NCI-H1694 (cell line): ENCODE measurements around the gene CSMD2.

Source experiments
- DNase-seq: peaks from one replicate; lab custom pipeline; 2025; lab: John Stamatoyannopoulos, UW

The CSMD2 gene

DNA sequence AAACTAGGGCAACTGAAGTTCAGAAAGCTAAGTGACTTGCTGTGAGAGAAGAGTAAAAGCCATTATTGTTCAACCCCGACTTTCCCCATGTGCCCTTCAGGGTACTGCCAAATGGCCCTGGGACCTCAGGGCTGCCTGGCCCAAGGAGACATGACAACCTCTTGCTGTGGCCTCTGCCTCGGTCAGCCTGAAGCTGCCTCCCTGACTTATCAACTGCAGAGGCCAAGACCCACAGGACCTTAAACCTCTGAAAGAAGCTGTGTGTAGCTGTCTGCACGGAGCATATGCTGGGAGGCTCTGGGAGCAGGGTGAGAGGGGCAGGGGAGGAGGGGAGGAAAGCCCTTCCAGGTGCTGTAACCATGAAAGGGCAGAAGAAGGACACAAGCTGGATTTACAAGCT, 265.3 kb downstream of the CSMD2 start:
- DNase-seq: no peak

DNA sequence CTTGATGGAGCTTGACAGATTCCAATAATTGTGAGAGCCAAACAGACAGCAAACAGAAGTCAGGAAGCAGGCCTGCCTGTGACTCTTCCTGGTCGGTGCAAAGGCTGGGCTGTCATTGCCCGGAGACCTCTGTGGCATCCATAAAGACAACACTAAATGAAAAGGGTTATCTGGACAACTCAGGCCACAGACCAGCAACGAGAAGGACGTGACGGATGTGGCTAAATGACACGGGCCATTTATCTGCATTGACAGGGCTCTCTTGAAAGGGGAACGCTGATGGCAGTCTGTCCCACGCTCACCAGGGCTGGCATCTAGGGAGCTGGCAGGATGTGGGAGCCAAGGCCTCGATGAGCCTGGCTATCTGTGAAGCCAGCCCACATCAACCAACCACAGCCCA, 266.1 kb downstream of the CSMD2 start:
- no peak for DNase-seq

DNA sequence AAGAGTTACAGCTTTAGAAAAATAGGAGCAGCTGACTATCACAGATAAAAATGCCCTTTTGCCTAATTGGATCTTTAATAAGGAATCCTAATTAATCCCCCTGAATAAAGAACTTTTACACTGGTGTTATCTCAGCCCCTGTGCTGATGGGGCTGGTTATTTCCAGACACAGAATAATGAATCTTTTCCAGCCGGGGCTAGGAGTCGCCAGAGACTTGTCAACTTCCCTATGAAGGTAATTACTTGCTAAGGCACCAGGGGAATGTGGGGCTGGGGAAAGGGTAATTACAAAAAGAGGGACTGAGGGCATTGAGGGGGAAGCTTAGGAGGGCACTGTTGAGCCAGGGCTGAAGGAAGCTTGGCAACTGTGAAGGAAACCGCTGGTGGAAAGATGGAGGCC, 266.6 kb downstream of the CSMD2 start:
- no peak for DNase-seq

DNA sequence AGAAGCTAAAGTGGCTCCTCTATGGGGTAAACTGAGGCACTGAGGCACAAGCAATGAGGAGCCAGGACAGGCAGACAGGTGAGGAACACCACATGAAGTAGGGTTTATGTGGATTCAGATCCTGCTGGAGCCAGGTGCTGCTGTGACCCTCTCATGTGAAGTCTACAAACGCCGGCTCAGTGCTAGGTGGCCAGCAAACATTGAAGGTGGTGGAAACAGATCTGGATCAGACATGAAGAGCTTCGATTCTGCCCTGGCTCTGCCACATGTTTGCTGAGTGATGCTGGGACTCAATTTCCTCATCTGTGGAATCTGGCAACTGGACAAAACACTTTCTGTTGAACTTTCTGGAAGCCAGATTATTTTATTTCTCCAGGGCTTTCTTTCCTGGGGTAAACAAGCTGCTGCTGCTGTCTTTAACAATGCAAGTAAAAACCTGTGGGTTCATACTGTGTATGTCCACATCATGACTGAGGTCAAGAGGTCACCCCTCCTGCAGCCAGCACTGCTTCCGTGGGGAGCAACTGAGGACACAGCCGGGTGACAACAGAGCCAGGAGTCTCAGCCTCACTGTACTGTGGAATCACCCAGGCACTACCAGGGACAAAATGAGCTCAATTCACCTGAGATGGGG, 267.8 kb downstream of the CSMD2 start:
- no peak for DNase-seq

DNA sequence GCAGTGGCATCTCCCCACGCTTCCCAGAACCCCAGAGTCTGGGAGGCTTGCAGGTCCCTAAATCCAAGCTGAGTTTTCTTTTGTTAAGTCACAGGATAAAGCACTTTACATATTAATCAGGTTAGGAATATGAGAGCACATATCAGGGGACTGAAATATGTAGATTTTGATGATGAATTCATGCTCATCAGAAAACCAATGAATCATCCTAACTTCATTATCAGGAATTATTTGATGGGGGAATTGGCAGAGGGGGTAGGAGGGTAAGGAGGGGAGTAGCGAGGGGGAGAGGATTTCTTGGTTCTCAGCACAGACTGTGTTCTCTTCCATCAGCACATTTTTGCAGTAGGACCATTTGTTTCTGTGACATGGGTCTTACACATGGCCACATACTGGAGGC, 269.1 kb downstream of the CSMD2 start:
- no peak for DNase-seq

DNA sequence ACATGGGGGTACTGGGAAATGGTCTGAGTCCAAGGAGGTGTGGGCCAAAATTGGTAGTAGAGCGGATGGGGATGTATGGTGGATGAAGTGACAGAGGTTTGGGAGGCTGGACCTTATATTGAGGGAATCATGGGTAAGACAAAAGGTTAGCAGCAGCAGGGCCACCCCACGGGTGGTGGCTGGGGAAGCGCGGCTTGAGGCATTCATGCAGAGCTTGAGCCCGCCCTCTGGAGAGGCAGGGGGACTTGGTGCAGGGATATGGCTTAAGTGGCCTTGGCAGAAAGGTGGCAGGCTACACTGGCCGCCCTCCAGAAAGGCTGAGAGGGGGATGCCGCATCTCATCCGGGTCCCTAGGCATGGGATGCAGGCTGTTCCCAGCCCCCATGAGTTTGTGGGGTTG, 269.6 kb downstream of the CSMD2 start:
- no peak for DNase-seq

DNA sequence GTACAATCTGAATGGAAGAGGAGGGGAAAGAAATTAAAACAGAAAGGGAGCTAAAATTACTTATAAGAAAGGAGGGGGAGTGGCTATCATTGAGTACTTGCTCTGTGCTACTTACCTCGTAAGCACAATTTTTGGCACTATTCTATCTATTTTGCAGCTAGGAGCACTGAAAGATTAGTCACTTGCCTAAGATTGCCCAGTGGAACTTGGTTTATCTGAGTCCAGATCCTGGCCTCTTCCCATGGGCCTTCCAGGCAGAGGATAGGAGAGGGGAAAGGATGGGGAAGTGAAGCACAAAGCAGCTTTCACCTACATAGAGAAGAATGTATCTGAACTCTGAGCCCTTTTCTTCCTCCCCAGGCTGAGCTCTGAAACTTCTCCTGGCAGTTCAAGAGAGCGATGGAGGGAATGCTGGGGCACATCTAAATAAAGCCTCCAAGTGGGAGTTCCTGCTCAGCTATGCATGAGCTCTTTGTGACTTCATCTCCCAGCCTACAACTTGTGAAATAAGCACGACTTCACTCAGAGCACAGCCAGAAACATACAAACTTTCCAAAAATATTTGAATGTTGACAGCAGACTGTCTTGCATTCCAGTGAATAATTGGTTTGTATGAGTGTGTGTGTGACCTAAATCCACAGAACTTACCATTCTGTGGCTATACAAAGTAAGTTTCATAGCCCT, 271.7 kb downstream of the CSMD2 start:
- no peak for DNase-seq

DNA sequence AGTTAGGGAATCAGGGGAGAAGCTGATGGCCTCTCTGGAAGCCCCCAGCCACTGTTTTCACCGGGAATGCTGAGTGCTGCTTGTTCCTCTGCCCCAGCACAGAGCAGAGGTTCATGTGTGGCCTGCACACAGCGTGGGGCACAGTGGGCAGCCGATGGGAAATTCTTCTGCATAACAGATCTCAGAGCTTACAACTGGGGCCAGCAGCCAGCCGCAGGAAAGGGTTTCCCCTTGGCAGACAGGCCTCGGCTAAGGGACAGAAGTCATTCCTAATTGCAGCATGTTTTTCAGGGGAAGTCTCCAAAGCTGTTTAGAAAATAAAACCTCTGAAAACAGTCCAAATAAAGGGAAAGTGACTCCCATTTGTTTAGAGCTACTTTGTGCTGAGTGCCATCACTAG, 278.5 kb downstream of the CSMD2 start:
- no peak for DNase-seq

DNA sequence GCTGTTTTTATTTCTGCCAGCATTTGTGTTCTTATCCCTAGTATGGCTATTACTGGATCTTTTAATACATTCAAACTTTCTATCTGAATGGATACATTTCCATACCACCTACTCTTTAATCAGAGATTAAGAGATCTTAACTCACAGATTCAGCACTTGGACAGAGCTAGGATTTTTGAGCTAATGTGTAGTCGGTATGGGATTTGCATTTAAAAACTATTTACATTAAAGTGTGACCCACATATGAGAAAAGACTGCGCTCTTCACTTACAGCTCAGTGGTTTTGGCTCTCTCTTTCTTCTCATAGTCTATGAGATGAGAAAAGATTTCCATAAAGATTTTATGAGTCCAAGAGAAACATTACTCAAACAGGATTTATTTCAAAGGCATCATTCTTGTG, 284.7 kb downstream of the CSMD2 start:
- DNase-seq: no peak

DNA sequence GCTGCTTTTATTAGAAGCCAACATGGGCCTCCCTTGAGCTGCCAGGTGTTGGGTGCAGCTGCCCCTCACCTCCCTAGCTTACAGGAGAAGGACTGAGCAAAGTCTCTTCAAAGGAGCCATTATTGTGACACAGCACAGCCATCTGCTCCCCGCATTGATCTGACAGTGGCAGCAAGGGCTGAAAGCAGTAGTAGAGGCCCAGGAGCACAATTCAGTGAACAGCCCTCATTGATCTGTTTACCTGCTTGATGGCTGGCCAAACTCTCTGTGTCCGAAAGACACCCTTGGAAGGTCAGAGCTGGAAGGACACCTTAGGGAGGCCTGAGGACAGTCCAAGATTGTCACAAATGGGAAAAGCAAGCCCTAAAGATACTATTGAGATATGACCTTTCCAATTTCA, 286.6 kb downstream of the CSMD2 start:
- no peak for DNase-seq

- no peak for DNase-seq
These were observed 287.9 kb downstream of the CSMD2 start for GRCh38 chr1:33876970-33877650.

DNA sequence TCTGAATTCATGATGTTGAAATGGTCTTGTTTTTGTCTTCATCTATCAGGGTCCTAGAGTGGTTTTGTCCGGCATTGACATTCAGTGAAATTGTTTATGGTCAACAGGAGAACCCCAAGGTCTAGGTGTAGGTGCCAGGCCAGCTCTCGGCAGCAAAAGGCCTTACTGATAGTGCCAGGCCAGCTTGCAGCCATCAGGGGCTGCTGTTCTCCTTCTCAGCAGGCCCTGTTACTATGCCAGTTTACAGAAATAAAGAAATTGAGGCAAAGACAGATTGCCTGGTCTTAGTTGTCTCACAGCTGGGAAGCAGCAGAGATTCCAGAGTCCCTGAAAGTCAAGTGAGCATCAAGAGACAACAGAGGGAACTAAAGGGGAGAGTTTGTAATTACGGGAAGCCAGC, 289.2 kb downstream of the CSMD2 start:
- no peak for DNase-seq

DNA sequence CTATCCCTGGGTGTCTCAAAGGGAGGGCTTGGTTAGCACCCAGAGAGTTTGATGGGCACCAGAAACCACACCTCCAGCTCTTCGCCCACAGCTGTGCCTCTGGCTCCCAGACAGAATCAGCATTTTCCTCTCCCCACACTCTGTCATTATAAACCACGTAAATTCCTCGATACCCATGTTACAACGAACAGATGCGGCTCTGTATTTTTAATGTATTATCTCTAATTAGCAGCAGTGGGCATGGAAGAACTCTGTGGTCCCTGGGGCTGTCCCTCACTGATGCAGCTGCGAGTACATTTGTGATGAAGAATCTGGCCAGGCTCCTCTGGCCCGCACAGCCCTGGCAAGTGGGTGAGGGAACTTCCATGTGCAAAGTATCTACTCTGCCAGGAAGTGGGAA, 290.4 kb downstream of the CSMD2 start:
- DNase-seq: no peak

DNA sequence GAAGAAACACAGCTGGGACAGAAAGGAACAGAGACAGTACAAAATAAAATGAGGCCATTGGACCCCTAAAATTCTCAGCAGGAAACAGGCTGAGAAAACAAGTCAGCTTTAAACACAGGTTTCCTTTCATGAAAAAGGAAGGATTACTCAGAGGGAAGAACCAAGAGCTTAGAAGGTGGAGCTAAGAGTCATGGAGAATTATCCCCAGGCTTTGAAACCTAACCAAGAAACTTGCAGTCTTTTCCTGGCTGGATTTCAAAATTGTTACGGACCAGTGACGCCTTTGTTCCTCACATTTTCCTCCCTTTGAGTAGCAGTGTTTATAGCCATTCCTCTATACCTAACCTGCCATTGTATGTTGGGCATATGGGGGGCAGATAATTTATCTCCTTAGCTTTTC, 292.3 kb downstream of the CSMD2 start:
- no peak for DNase-seq

DNA sequence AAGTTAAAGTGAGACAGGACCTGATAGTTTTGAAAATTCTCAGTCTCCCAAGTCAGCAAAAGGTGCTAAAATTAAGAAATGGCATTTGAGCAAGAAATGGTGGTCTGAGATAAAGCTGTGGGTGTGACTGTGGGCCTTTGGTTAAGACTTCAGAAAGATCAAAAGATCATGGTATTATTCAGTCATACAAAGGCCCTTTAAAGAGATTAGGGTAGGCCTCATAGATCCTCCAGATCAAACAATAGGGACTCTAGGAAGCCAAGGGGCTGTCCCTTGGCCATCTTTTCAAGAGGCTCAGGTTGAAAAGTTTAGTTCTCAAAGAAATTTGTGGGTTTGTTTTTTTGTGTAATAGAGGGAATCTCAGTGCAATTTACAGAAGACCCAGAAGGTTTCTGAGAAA, 292.8 kb downstream of the CSMD2 start:
- DNase-seq: no peak

- DNase-seq: no peak
These were observed 297.3 kb downstream of the CSMD2 start for GRCh38 chr1:33867684-33868083.

DNA sequence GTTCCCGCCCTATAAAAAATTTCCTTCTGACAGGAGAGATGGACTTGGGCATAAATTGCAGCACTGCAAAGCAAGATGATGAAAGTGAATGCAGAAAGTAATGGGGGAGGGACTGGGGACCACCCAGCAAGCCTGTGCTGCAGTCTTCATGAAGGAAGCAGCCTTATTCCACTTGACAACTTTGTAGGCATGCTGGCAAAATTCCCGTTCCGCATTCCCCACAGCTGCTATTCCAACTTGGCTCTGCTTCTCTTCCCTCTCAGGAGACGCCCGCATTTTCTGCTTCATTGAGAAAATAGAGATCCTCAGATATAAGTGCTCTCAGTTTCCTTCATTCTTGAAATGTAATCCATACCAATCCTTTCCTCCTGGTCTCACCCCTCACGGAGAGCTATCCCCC, 298.7 kb downstream of the CSMD2 start:
- no peak for DNase-seq

- DNase-seq: no peak
These were observed 300.3 kb downstream of the CSMD2 start for GRCh38 chr1:33864460-33865389.

GRCh38 chr1:33863779-33864178, 301.3 kb downstream of the CSMD2 start, which contains the start of gene HMGB4:
HMGB4 (plus strand) TSS chr1:33864079; CDS start chr1:33864192, 113 bp downstream.
- no peak for DNase-seq

DNA sequence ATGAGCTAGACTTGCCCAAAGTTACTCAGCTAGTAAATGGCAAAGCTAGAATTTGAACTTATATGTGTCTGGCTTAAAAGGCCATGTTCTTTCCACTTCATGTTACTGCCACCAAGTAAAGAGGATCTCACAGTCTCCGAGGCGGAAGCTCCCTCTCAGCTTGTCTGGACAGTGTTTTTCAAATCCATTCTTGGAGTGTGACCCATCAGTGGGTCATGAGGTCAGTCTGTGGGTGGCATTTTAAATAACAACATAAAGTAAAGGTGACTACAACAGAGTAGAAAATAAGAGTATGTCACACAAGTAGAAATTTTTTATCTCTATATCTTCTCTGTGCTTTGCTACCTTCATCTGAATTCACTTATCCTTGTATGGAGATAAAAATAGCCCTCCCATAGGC, 304.4 kb downstream of the CSMD2 start:
- DNase-seq: no peak

- DNase-seq: no peak
These were observed 310.9 kb downstream of the CSMD2 start for GRCh38 chr1:33854091-33854490.

DNA sequence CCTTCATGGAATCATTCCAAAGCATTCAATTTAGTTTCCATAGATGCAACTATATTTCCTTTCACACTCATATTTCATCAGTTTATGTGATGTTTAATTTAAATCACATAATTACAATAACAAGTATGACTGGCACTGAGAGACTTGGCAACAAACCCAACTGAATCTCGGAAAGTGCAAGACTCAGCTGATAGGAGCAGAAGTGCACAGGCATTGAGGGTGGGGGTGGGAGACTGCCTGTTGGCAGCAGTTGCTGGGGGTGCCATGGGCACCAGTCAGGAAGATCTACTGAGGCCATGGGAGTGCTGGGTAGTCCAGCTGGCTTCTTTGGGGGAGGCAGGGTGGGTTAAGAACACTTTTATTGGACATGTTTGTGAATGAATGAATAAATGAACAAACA, 311.6 kb downstream of the CSMD2 start:
- no peak for DNase-seq
